Activated CD4-positive, alpha-beta T cell treated with anti-CD3 and anti-CD28 coated beads, Interleukin-2, amount 10 ng/mL, durations not matched to agents 24 days and 14 days (primary cell): ENCODE results near the gene NME3. TPM values are rescaled to one million over a fixed set of nuclear protein-coding genes. Genes with fewer than 3 reads are reported as not detected.

Source experiments
- DNase-seq: peaks from one replicate; pipeline ENCODE4 v3.0.0; 2022
- H3K27ac Mint-ChIP-seq: one replicate; pipeline ENCODE4 v1.8.0; 2022; ENCODE audit warnings: mild to moderate bottlenecking, mixed read lengths
- H3K27me3 Mint-ChIP-seq: one replicate; pipeline ENCODE4 v1.8.0; 2022; ENCODE audit warnings: mixed read lengths
- H3K36me3 Mint-ChIP-seq: one replicate; pipeline ENCODE4 v1.8.0; 2022; ENCODE audit warnings: low read depth, mild to moderate bottlenecking, mixed read lengths
- H3K4me1 Mint-ChIP-seq: one replicate; pipeline ENCODE4 v1.8.0; 2021; ENCODE audit warnings: mixed read lengths
- H3K4me3 Mint-ChIP-seq: one replicate; pipeline ENCODE4 v1.8.0; 2022; ENCODE audit warnings: mild to moderate bottlenecking, moderate library complexity, mixed read lengths
- H3K9me3 Mint-ChIP-seq: one replicate; pipeline ENCODE4 v1.8.0; 2021; ENCODE audit warnings: mixed read lengths
- intact Hi-C: fragments of 100-400 bp; cut with micrococcal nuclease; formaldehyde crosslinking; loops from one replicate; pipeline ENCODE4 v1.15.1; 2023
- total RNA-seq: library from RNA; stranded (reverse); gene quantifications from 2 replicates; pipeline ENCODE4 v1.2.3, GENCODE V29; 2022

Gene NME3
- total RNA-seq, 1 donor from 2014 or later, result 50.0 TPM

DNA sequence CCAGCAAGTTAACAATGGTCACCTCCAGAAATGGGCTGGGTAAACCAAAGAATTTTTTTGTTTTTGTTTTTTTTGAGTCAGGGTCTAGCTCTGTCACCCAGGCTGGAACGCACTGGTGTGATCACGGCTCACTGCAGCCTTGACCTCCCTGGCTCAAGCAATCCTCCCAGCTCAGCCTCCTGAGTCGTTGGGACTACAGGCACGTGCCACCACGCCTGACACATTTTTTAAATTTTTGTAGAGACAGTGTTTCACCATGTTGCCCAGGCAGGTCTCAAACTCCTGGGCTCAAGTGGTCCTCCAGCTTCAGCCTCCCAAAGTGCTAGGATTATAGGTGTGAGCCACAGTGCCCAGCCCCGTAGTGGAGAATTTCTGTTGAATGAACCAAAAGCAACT lies 9.3 kb upstream of the NME3 start:
- peaks cover 10% of the 10 kb centered on the region for H3K36me3 Mint-ChIP-seq
- no peak for DNase-seq
- no peak overlapping the region for H3K27ac Mint-ChIP-seq
- H3K27me3 Mint-ChIP-seq, result peaks cover 2% of the 10 kb centered on the region
- no peaks in the 10 kb centered on the region for H3K9me3 Mint-ChIP-seq
- H3K4me3 Mint-ChIP-seq, result peak overlapping the region; percentile 34
- intact Hi-C loops, result no loop called here
- H3K4me1 Mint-ChIP-seq, result peaks cover 9% of the 10 kb centered on the region

DNA sequence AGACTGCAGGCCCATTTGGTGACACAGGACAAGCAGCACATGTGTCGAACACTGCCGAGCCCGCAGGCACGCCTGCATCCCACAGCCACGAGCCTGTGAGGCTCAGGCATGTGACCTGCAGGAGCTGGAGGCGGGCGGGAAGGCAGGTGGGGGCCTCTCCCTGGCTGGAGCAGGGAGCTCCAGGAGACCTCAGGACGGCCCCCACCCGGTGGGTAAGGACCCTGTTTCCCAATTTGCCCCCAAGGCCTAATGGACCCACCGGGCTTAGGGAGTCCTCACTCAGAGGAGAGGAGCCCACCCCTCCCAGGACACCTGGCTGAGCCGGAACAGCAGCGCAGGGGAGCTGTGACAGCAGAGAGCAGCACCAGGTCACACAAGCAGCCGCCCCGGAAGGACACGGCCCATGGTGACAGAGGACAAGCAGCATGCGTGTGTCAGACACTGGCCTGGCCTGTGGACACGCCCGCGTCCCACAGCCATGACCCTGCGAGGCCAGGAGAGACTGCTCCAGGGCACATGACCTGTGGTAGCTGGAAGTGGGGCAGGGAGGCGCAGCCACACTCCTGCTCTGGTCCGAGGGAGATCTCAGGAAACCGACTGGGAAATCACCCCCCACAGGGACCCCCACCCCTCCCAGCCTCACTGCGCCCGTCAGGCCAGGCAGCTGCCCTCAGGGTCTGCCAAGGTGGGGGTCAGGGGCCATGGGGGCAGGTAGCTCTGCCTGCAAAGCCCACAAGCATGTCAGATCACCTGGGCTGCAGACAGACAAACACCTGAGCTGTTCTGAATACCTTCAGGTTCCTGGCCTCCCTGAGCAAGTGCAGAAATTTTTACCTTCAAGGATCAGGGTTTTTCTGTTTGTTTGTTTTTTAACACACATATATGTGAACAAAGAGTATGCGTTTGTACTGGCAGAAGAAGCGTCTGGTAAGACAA lies 8.7 kb upstream of the NME3 start:
- intact Hi-C loops, result no loop called here
- H3K4me3 Mint-ChIP-seq, result peak overlapping the region; percentile 34
- peaks cover 9% of the 10 kb centered on the region for H3K4me1 Mint-ChIP-seq

DNA sequence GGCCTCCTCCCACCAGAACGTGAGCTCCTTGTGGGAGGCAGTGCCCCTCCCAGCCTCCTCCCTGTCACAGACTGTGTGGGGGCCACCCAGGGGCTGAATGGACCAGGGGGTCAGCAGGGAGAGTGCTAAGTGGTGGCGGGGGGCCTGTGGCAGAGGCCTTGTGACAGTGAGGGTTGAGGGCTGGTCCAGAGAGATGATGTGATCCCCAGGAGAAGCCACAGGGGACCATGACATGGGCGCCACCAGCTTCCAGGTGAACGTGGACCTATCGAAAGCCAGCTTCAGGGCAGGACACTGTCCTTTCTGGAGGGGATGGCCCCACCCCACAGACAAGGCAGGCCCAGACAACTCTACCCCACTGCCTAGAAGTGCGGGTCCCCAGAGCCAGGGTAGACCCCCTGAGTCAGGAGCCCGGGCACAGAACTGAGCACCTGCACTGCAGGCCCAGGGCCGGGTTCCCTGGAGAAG lies 7.9 kb upstream of the NME3 start:
- DNase-seq, result no peak
- H3K27me3 Mint-ChIP-seq, result peaks cover 2% of the 10 kb centered on the region
- intact Hi-C loops, result no loop called here
- no peak overlapping the region for H3K27ac Mint-ChIP-seq
- no peaks in the 10 kb centered on the region for H3K9me3 Mint-ChIP-seq
- peaks cover 9% of the 10 kb centered on the region for H3K4me1 Mint-ChIP-seq
- H3K4me3 Mint-ChIP-seq, result no peak overlapping the region
- peaks cover 8% of the 10 kb centered on the region for H3K36me3 Mint-ChIP-seq

More for the DNA sequence above, 8.7 kb upstream of the NME3 start:
- DNase-seq, result no peak
- Mint-ChIP-seq H3K9me3 (no peaks in the 10 kb centered on the region), H3K27me3 (peaks cover 2% of the 10 kb centered on the region), H3K27ac (no peak overlapping the region), H3K36me3 (peaks cover 9% of the 10 kb centered on the region)

DNA sequence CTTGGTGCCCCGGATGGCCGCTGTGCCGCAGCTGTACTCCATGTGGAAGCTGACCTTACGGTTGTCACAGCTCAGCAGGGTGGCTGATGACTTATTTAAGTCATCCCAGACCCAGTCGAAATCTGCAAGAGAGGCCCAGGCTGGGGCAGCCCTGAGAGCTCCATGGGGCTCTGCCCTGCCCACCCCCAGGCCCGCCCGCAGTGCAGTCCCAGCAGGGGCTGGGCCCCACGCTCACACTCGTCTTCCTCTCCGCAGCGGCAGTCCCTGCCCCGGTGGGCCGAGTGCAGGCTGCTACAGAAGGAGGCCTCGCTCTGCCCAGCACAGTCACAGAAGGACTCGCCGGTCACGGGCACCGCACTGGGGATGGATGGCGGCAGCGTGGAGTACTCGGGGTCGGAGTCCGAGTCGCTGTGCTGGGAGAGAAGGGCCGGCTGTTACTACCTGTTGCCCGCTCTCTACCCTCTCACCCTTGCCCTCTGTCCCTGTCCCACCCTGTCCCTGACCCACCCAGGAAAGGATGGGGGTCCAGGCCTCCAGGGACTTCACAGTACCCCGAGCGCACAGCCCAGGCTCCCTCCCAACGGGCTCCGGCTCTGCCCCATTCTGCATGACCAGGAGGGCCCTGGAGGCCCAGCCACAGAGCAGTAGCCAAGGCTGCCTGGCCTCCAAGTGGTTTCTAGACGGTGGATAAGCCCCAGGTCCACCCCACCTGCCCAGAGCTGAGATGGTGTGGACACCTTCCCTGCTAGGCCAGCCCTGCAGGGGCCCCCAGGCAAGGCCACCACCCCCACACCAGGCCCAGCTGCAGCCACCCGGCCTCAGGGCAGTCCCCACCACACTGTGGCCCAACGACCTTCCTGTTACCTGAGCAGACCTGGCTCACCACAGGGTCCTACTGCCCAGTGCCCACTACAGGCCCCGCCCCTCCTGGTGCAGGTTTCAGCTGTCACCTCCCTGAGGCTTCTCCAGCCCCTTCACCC lies 7.1 kb upstream of the NME3 start:
- H3K4me1 Mint-ChIP-seq, result peaks cover 10% of the 10 kb centered on the region
- no peak overlapping the region for H3K27ac Mint-ChIP-seq
- peaks cover 6% of the 10 kb centered on the region for H3K36me3 Mint-ChIP-seq
- intact Hi-C loops, result no loop called here
- no peak for DNase-seq
- no peaks in the 10 kb centered on the region for H3K9me3 Mint-ChIP-seq
- no peak overlapping the region for H3K4me3 Mint-ChIP-seq
- H3K27me3 Mint-ChIP-seq, result peaks cover 2% of the 10 kb centered on the region

DNA sequence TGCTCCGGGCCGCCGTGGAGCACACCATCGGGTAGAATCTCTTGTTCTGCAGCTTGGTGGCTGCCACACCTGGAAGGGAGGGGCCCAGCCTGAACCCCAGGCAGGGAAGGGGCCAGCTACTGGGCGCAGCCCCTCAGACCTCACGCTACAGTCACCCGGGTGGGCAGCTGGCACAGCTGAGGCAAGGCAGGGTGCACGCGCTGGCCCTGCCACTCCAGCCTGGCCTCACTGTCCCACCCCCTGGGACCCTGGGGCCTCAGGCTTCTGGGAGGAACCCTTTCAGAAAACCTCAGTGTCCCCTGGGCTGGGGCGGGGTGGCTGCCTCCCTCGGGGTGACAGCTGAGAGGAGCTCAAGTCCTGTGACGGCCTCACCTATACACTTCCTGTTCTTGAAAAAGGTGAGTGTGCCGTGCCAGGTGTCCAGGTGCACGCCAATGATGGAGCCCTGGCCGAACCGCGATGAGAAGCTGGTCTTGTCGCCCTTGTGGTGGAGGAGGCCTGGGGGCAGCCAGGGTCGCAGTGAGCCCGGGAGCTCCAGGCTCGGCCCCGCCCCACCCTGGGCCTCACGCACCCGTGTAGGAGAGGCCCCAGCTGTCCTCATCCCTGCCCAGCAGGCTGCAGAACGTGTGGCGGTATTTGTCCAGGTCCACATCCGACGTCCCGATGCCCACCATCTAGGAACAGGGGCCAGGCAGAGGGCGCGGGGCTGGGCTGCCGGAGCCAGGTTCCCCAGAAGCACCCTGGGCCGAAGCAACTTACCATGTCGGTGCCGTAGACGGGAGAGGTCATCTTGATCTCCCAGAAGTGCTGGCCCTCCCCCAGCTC lies 6.2 kb upstream of the NME3 start:
- DNase-seq, result no peak
- intact Hi-C loops, result no loop called here
- peaks cover 10% of the 10 kb centered on the region for H3K4me1 Mint-ChIP-seq
- H3K36me3 Mint-ChIP-seq, result peaks cover 6% of the 10 kb centered on the region
- no peaks in the 10 kb centered on the region for H3K9me3 Mint-ChIP-seq
- peaks cover under 1% of the 10 kb centered on the region for H3K27me3 Mint-ChIP-seq
- H3K4me3 Mint-ChIP-seq, result no peak overlapping the region
- no peak overlapping the region for H3K27ac Mint-ChIP-seq

DNA sequence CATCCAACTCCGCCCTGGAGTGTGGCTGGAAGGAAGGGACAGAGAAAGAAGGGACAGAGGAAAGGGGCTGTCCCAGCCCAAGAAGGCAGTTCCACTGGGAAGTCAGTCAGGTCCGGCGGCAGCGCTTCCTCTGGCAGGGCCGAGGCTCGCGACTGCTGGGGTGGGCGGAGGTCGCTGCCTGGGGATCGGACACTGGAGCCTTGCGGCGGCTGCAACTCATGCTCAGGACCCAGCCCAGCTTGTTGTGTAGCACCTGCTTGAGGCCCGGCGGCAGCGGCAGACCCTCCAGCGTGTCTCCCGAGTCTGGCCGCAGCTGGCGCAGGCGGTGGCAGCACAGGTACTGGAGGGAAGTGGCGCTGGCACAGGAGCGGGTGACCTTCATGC lies 5.6 kb upstream of the NME3 start:
- no peaks in the 10 kb centered on the region for H3K9me3 Mint-ChIP-seq
- no peaks in the 10 kb centered on the region for H3K27me3 Mint-ChIP-seq
- intact Hi-C loops, result no loop called here
- no peak overlapping the region for H3K4me3 Mint-ChIP-seq
- no peak for DNase-seq
- H3K4me1 Mint-ChIP-seq, result peaks cover 13% of the 10 kb centered on the region
- H3K36me3 Mint-ChIP-seq, result peaks cover 11% of the 10 kb centered on the region
- no peak overlapping the region for H3K27ac Mint-ChIP-seq

DNA sequence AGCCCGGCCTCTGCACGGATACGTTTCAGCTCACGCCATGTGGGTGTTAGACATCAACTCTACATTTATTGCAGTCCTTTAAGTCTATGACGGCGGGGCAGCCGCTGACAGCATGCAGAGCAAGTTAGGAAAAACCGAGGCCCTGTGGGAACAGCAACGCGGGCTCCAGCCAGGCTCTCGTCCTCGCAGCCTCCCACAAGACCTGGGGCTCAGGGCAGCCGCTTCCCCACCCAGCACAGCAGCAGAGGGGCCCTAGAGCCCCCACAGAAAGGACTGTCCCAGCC lies 5.3 kb upstream of the NME3 start:
- DNase-seq, result no peak
- H3K9me3 Mint-ChIP-seq, result no peaks in the 10 kb centered on the region
- H3K36me3 Mint-ChIP-seq, result peaks cover 12% of the 10 kb centered on the region
- H3K4me1 Mint-ChIP-seq, result peaks cover 12% of the 10 kb centered on the region
- H3K27ac Mint-ChIP-seq, result no peak overlapping the region
- no peak overlapping the region for H3K4me3 Mint-ChIP-seq
- intact Hi-C loops, result no loop called here
- no peaks in the 10 kb centered on the region for H3K27me3 Mint-ChIP-seq

DNA sequence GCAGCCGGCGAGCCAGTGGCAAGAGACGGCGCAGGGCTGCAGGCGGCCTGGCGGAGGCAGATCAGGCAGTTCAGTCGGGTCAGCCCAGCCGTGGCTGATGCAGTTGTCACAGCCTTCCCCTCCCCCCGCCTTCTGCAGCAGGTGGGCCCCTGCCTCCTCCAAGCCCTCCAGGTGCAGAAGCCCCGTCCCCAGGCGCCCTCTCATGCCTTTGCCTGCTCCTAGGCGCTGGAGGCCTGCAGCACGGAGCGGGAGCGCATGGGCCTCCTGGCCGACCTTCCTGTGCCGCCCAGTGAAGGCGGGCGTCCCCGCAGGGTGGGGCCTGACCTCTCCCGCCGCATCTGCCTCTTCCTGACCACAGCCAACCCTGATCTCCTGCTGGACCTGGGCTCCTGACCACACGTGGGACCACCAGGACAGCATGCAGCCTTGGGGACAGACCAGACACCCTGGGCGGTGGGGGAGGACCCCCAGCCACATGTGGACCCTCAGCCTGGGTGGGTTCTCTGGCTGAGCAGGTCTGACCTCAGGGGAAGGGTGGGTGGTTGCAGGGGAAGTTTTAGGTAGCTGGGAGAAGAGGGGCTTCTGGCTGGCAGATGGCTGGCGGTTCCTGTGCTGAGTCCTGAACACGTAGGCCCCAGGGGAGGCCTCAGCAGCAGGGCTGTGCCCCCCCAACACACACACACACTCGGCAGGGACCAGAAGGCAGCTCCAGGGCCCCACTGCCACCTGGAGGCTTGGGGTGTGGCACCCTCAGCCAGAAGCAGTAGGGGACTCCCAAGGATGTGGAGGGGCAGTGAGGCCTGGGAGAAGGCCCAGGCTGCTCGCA lies 4.7 kb upstream of the NME3 start:
- Mint-ChIP-seq H3K9me3 (no peaks in the 10 kb centered on the region), H3K27me3 (no peaks in the 10 kb centered on the region), H3K4me1 (peaks cover 9% of the 10 kb centered on the region), H3K4me3 (no peak overlapping the region), H3K27ac (no peak overlapping the region), H3K36me3 (peaks cover 13% of the 10 kb centered on the region)
- DNase-seq, result no peak
- intact Hi-C loops, result no loop called here

DNA sequence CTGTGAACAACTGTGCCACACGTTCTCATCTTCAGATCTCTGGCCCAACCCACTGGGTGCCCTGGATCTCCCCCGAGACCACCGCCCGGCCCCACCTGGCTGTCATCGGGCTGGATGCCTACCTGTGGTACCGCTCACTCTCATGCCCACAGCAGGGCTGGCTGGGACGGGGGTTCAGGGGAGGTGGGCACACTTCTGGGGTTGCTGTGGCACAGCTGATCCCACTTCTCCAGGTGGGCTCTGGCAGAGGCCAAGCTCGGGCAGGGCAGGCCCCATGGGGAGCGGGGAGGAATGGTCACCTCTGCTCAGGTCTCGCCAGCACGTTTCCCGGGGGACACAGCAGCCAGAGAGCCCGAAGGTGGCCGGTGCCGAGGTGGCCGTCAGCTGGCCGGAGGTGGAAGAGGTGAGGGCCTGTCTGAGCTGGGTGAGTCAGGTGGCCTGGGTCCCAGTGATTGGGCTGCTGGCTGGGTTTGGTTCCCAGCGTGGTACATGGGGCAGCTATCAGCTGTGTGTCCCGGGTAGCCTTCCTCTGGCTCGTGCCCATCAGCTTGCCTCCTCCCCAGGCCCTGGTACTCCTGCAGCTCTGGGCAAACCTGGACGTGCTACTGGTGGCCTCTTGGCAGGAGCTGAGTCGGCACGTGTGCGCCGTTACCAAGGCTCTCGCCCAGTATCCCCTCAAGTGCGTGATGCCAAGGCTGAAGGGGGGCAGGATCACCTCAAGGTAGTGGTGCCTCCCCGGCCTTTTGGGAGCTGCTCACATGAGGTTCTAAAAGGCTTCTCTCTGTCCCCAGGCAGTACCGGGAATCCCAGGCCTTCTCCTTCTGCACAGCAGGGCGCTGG lies 3.9 kb upstream of the NME3 start:
- Mint-ChIP-seq H3K36me3 (peaks cover 16% of the 10 kb centered on the region), H3K27ac (no peak overlapping the region), H3K4me1 (peaks cover 7% of the 10 kb centered on the region), H3K4me3 (peak overlapping the region; percentile 45), H3K9me3 (no peaks in the 10 kb centered on the region), H3K27me3 (no peaks in the 10 kb centered on the region)
- no peak for DNase-seq
- intact Hi-C loops, result no loop called here

DNA sequence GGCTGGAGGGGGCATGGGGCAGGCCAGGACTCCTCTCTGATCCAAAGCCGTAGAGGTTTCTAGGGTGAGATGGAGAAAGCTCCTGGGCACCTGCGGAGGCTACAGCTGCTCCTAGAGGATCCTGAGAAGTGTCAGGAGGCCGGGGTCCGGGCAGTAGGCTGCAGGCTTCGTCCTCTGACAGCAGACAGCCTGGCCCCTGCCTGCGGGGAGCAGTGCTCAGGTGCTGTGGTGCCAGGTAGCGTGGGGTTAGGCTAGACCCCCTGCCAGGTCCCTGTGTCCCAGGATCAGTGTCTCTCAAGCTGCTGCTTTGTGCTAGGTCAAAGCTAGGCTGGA lies 3.1 kb upstream of the NME3 start:
- Mint-ChIP-seq H3K27ac (no peak overlapping the region), H3K36me3 (peaks cover 17% of the 10 kb centered on the region), H3K4me1 (peaks cover 10% of the 10 kb centered on the region), H3K27me3 (no peaks in the 10 kb centered on the region), H3K9me3 (no peaks in the 10 kb centered on the region), H3K4me3 (peak overlapping the region; percentile 93)
- intact Hi-C loops, result loop anchor here (5.0 kb wide), 2 partner anchors 67 to 168 kb away; partner anchors contain the start of genes MAPK8IP3 and MSRB1
- DNase-seq, result no peak

DNA sequence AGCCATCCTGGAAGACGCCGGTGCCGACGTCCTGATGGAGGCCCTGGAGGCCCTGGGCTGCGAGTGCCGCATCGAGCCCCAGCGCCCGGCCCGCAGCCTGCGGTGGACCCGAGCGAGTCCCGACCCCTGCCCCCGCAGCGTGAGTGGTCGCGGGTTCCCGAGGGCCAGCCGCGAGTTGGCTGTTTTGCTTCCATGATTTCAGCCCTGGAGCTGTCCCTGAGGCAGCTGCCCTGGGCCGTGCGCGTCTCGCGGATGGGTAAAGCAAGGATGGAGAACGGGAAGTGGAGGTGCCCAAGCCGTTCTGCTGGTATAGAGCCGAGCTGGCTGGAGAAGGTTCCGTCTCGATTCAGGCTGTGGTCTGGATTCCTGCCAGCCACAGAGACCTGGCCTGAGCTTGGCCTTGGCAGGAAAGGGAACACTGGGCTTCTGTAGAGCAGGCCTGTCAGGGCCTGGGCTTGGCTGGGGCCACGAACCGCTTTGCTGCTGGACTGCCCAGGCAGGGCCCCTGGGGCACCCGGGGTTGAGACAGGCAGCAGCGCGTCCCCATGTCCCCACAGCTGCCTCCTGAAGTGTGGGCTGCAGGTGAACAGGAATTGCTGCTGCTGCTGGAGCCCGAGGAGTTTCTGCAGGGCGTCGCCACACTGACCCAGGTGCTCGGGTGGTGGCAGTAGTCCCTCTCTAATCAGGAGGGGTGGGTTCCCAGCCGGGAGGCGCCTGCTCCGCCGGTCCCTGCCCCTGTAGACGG lies 2.5 kb upstream of the NME3 start:
- no peak for DNase-seq
- H3K4me1 Mint-ChIP-seq, result peaks cover 10% of the 10 kb centered on the region
- no peaks in the 10 kb centered on the region for H3K9me3 Mint-ChIP-seq
- intact Hi-C loops, result loop anchor here (1.0 to 5.0 kb wide), 4 partner anchors 8 to 168 kb away; partner anchors contain the start of genes CRAMP1, IFT140, MAPK8IP3 and MSRB1
- H3K27ac Mint-ChIP-seq, result peak overlapping the region; percentile 71
- peaks cover 15% of the 10 kb centered on the region for H3K36me3 Mint-ChIP-seq
- H3K4me3 Mint-ChIP-seq, result peak overlapping the region; percentile 93
- H3K27me3 Mint-ChIP-seq, result no peaks in the 10 kb centered on the region
